Testis (tissue), 3 donors: ENCODE measurements around the gene ADCY5. TPM values are rescaled to one million over a fixed set of nuclear protein-coding genes. Genes with fewer than 3 reads are reported as not detected.
A peak's percentile ranks its signal among the peaks of the same experiment; 100 is the strongest.

Experiments used
- DNase-seq: peaks from one replicate; pipeline ENCODE4 v3.0.0-alpha.2; 2019
- H3K27ac ChIP-seq, 2 donors: fragments of 200-600 bp; sonication (generic); one replicate each; pipeline ENCODE4 v1.5.1; 2019
- H3K27me3 ChIP-seq: fragments of 200-600 bp; sonication (generic); one replicate; pipeline ENCODE4 v1.5.1; 2019
- H3K36me3 ChIP-seq: fragments of 200-600 bp; sonication (generic); one replicate; pipeline ENCODE4 v1.5.1; 2017; ENCODE audit warnings: low read depth; ENCODE audit errors: missing control alignments
- H3K4me1 ChIP-seq: fragments of 200-600 bp; sonication (generic); one replicate; pipeline ENCODE4 v1.5.1; 2019
- H3K4me3 ChIP-seq, 2 donors: fragments of 200-600 bp; sonication (generic); one replicate each; pipeline ENCODE4 v1.5.1; 2017 to 2019
- H3K9me3 ChIP-seq: fragments of 200-600 bp; sonication (generic); one replicate; pipeline ENCODE4 v1.5.1; 2017
- CTCF ChIP-seq, 3 experiments: fragments of 450-650 bp in 2 of 3; fragments of 200-600 bp in 1 of 3; sonication (generic) in 1 of 3; IDR thresholded peaks; one replicate each; pipeline ENCODE4 v1.5.1; 2016 to 2019; ENCODE audit warnings: antibody characterized with exemption in 3 of 3, mild to moderate bottlenecking in 2 of 3, moderate library complexity in 1 of 3
- POLR2A ChIP-seq: fragments of 450-650 bp; IDR thresholded peaks from one replicate; pipeline ENCODE4 v1.6.1; 2017; ENCODE audit warnings: antibody characterized with exemption, mild to moderate bottlenecking, moderate library complexity
- WGBS, 2 donors: methylation state at CpG; one replicate each; pipeline ENCODE4 v1.1.5; 2018; 5-methylcytosine and 5-hydroxymethylcytosine counted together
- intact Hi-C: fragments of 100-400 bp; cut with DNase I; formaldehyde crosslinking; loops from one replicate; pipeline ENCODE4 v1.15.1; 2023; ENCODE audit warnings: low total_unique reads
- polyA plus RNA-seq: library from polyadenylated mRNA; stranded (reverse); fragments of 350-450 nt; fragmentation: Illumina TruSeq; extraction: RNeasy Lipid Tissue Mini Kit (QIAGEN cat#74804); gene quantifications from one replicate; pipeline ENCODE4 v1.2.3, GENCODE V29; 2014; ENCODE audit warnings: low read depth, low replicate concordance; ENCODE audit not compliant: insufficient read depth
- total RNA-seq, 2 donors: library from RNA; depleted of rRNA; stranded (reverse); fragments of >200 nt; gene quantifications; one replicate each; pipeline ENCODE4 v1.2.3, GENCODE V29; 2016

The ADCY5 gene
- total and polyA plus RNA-seq, 3 donors from 2014 or later: 16.5 to 41.6 (median 33.6) TPM

- no peak for DNase-seq
- no peaks in the 10 kb centered on the region for H3K27me3 ChIP-seq
- TF ChIP-seq CTCF (IDR thresholded peaks at IDR 0.05) (no peak), POLR2A (no peak)
- H3K27ac ChIP-seq: no peak overlapping the region
- H3K9me3 ChIP-seq: no peaks in the 10 kb centered on the region
- H3K4me1 ChIP-seq: no peaks in the 10 kb centered on the region
- intact Hi-C loops: no loop called here
- H3K36me3 ChIP-seq: no peaks in the 10 kb centered on the region
- no peak overlapping the region for H3K4me3 ChIP-seq
- 84 to 95% methylated on average over 5 to 13 of the region's 15 CpGs for WGBS, 2 donors
Measured at GRCh38 chr3:123292321-123293310, 156.3 kb downstream of the ADCY5 start.

- Histone ChIP-seq H3K9me3 (no peaks in the 10 kb centered on the region), H3K27ac (no peak overlapping the region), H3K27me3 (no peaks in the 10 kb centered on the region), H3K4me3 (no peak overlapping the region), H3K36me3 (no peaks in the 10 kb centered on the region), H3K4me1 (no peaks in the 10 kb centered on the region)
- WGBS, 2 donors: 82 to 88% methylated on average over 6 to 7 of the region's 7 CpGs
- DNase-seq: no peak
- intact Hi-C loops: no loop called here
- TF ChIP-seq CTCF (IDR thresholded peaks at IDR 0.05): no peak
- TF ChIP-seq POLR2A: no peak
Measured at GRCh38 chr3:123291404-123291803, 157.5 kb downstream of the ADCY5 start.

GRCh38 chr3:123290962-123291361 is 157.9 kb downstream of the ADCY5 start:
- no peaks in the 10 kb centered on the region for H3K4me1 ChIP-seq
- TF ChIP-seq CTCF (IDR thresholded peaks at IDR 0.05): no peak
- TF ChIP-seq POLR2A: no peak
- WGBS, 2 donors: 92% methylated on average over 18 to 23 of the region's 23 CpGs
- H3K27me3 ChIP-seq: no peaks in the 10 kb centered on the region
- no peak overlapping the region for H3K27ac ChIP-seq
- H3K36me3 ChIP-seq: no peaks in the 10 kb centered on the region
- H3K4me3 ChIP-seq: no peak overlapping the region
- DNase-seq: peak; percentile 10
- H3K9me3 ChIP-seq: no peaks in the 10 kb centered on the region
- intact Hi-C loops: no loop called here

- H3K36me3 ChIP-seq: no peaks in the 10 kb centered on the region
- no peak overlapping the region for H3K27ac ChIP-seq
- intact Hi-C loops: no loop called here
- H3K4me3 ChIP-seq: no peak overlapping the region
- H3K4me1 ChIP-seq: no peaks in the 10 kb centered on the region
- H3K27me3 ChIP-seq: no peaks in the 10 kb centered on the region
- 85 to 89% methylated on average over 12 to 13 of the region's 13 CpGs for WGBS, 2 donors
- TF ChIP-seq POLR2A: no peak
- peak; percentile 7 for DNase-seq
- no peaks in the 10 kb centered on the region for H3K9me3 ChIP-seq
Measured at GRCh38 chr3:123290107-123290930, 158.6 kb downstream of the ADCY5 start.
